Endodermal cell (in vitro differentiated cells): ENCODE data around the gene LYSMD2. TPM values are rescaled to one million over a fixed set of nuclear protein-coding genes. Genes with fewer than 3 reads are reported as not detected.
A peak's percentile ranks its signal among the peaks of the same experiment; 100 is the strongest.

ENCODE experiments used
- DNase-seq: peaks from one replicate; pipeline ENCODE4 v3.0.0-alpha.2; 2017
- H3K27ac ChIP-seq: 2 replicates; pipeline ENCODE4 v1.5.1; 2013; ENCODE audit warnings: mild to moderate bottlenecking, low read depth, low read length, moderate library complexity
- H3K27me3 ChIP-seq: 2 replicates; pipeline ENCODE4 v1.6.1; 2013; ENCODE audit warnings: mild to moderate bottlenecking, low read length, moderate library complexity; ENCODE audit not compliant: insufficient read depth, control insufficient read depth, poor library complexity, severe bottlenecking
- H3K36me3 ChIP-seq: 2 replicates; pipeline ENCODE4 v1.7.0; 2013; ENCODE audit warnings: mild to moderate bottlenecking, low read length, moderate library complexity; ENCODE audit not compliant: control insufficient read depth, insufficient read depth
- H3K4me1 ChIP-seq: one replicate; pipeline ENCODE4 v1.7.0; 2013; ENCODE audit warnings: low read length; ENCODE audit not compliant: control insufficient read depth, insufficient read depth
- H3K4me3 ChIP-seq: 2 replicates; pipeline ENCODE4 v1.5.1; 2013; ENCODE audit warnings: mild to moderate bottlenecking, low read length, moderate library complexity
- H3K9ac ChIP-seq: 2 replicates; pipeline ENCODE4 v1.6.1; 2013; ENCODE audit warnings: mild to moderate bottlenecking, low read length, moderate library complexity; ENCODE audit not compliant: poor library complexity, severe bottlenecking; ENCODE audit errors: extremely low read depth
- H3K9me3 ChIP-seq: 2 replicates; pipeline ENCODE4 v1.6.1; 2013; ENCODE audit warnings: mild to moderate bottlenecking, low read length, moderate library complexity; ENCODE audit not compliant: control insufficient read depth
- H3K27ac Mint-ChIP-seq: 2 replicates; pipeline ENCODE4 v1.8.0; 2020; ENCODE audit warnings: mixed read lengths
- H3K27me3 Mint-ChIP-seq: 2 replicates; pipeline ENCODE4 v1.8.0; 2021; ENCODE audit warnings: mild to moderate bottlenecking, mixed read lengths; ENCODE audit not compliant: insufficient read depth
- H3K36me3 Mint-ChIP-seq: 2 replicates; pipeline ENCODE4 v1.8.0; 2020; ENCODE audit warnings: low read depth, mixed read lengths
- H3K4me1 Mint-ChIP-seq: 2 replicates; pipeline ENCODE4 v1.8.0; 2020; ENCODE audit warnings: mixed read lengths
- H3K4me3 Mint-ChIP-seq: 2 replicates; pipeline ENCODE4 v1.8.0; 2020; ENCODE audit warnings: mild to moderate bottlenecking, moderate library complexity, mixed read lengths
- H3K9me3 Mint-ChIP-seq: 2 replicates; pipeline ENCODE4 v1.8.0; 2020; ENCODE audit warnings: mild to moderate bottlenecking, mixed read lengths
- WGBS, 2 experiments: methylation state at CpG; one replicate each; pipeline versions ENCODE4 v1.1.5 to v1.1.7; 2013; ENCODE audit warnings: missing lambda C conversion rate in 2 of 2, mixed read lengths in 1 of 2; ENCODE audit not compliant: insufficient coverage in 1 of 2, insufficient read length in 1 of 2; 5-methylcytosine and 5-hydroxymethylcytosine counted together
- total RNA-seq, 2 donors: library from RNA; stranded (reverse); fragmentation: NEBNext Ultra II Directional in 1 of 2; extraction: Animal tissue kit (Norgen Biotek cat#: 25700) in 1 of 2; gene quantifications; 2 replicates in 1 of 2; 3 replicates in 1 of 2; pipeline ENCODE4 v1.2.1, GENCODE V29; 2021
- TF ChIP-seq, protein P1 (sequence below): fragments of 200-600 bp; sonication (generic); conservative IDR thresholded peaks from 2 replicates; pipeline ENCODE4 v1.5.0; 2021; ENCODE audit warnings: antibody characterized with exemption, mild to moderate bottlenecking

Gene LYSMD2
- total RNA-seq, 2 donors from 2014 or later = 0.80 to 1.5 TPM

DNA sequence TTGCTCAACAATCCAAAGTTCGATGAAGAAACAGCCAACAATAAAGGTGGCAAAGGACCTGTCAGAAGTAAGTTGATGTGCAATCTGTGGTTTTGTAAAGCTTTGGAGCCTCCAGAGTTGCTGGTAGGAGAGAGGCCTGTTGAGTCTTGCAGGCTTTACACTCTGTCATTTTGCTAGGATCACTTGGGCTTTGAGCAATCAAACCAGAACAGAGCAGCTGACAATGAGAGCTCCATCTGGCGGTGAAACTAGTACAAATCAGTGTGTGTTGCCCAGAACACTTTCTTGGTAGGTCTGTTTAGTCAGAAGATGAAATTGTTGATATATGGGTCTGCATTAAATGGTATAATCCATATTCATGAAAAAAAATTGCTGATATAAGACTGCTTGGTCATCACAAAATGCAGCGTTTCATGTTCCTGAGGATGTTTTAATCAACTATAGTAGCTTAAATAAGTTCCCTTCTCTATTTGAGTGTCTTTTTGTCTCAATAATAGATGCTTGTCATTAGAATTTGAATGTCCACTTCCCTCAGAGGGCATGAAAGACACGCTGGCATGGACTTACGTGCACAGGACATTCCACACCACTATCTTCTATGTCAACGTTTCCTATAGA is 39.6 kb upstream of the LYSMD2 start:
- 47 to 59% methylated on average over 5 to 6 of the region's 6 CpGs for WGBS, 2 experiments
- Mint-ChIP-seq H3K27me3 (no peaks in the 10 kb centered on the region), H3K27ac (no peak overlapping the region), H3K9me3 (no peaks in the 10 kb centered on the region), H3K4me3 (no peak overlapping the region), H3K4me1 (no peaks in the 10 kb centered on the region), H3K36me3 (no peaks in the 10 kb centered on the region)
- no peaks in the 10 kb centered on the region for H3K27me3 ChIP-seq
- H3K4me1 ChIP-seq = no peaks in the 10 kb centered on the region
- H3K36me3 ChIP-seq = no peaks in the 10 kb centered on the region
- no peak overlapping the region for H3K4me3 ChIP-seq
- no peak overlapping the region for H3K27ac ChIP-seq
- TF ChIP-seq, protein P1, sequence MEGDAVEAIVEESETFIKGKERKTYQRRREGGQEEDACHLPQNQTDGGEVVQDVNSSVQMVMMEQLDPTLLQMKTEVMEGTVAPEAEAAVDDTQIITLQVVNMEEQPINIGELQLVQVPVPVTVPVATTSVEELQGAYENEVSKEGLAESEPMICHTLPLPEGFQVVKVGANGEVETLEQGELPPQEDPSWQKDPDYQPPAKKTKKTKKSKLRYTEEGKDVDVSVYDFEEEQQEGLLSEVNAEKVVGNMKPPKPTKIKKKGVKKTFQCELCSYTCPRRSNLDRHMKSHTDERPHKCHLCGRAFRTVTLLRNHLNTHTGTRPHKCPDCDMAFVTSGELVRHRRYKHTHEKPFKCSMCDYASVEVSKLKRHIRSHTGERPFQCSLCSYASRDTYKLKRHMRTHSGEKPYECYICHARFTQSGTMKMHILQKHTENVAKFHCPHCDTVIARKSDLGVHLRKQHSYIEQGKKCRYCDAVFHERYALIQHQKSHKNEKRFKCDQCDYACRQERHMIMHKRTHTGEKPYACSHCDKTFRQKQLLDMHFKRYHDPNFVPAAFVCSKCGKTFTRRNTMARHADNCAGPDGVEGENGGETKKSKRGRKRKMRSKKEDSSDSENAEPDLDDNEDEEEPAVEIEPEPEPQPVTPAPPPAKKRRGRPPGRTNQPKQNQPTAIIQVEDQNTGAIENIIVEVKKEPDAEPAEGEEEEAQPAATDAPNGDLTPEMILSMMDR = peak; percentile 86
- DNase-seq = peak; percentile 84
- no peak overlapping the region for H3K9ac ChIP-seq
- no peaks in the 10 kb centered on the region for H3K9me3 ChIP-seq

- Histone ChIP-seq H3K9ac (no peak overlapping the region), H3K27ac (no peak overlapping the region), H3K4me3 (no peak overlapping the region), H3K36me3 (no peaks in the 10 kb centered on the region), H3K4me1 (no peaks in the 10 kb centered on the region), H3K9me3 (no peaks in the 10 kb centered on the region), H3K27me3 (no peaks in the 10 kb centered on the region)
- no peaks in the 10 kb centered on the region for H3K27me3 Mint-ChIP-seq
- TF ChIP-seq, protein P1 = peak; percentile 87
- no peak overlapping the region for H3K27ac Mint-ChIP-seq
- no peak overlapping the region for H3K4me3 Mint-ChIP-seq
- H3K9me3 Mint-ChIP-seq = no peaks in the 10 kb centered on the region
- H3K4me1 Mint-ChIP-seq = no peaks in the 10 kb centered on the region
- 61 to 63% methylated on average over 10 to 11 of the region's 11 CpGs for WGBS, 2 experiments
- no peaks in the 10 kb centered on the region for H3K36me3 Mint-ChIP-seq
- peak; percentile 88 for DNase-seq
Measured at GRCh38 chr15:51775967-51776816, 38.7 kb upstream of the LYSMD2 start.

- Mint-ChIP-seq H3K4me1 (no peaks in the 10 kb centered on the region), H3K27me3 (no peaks in the 10 kb centered on the region), H3K36me3 (no peaks in the 10 kb centered on the region), H3K4me3 (no peak overlapping the region), H3K9me3 (no peaks in the 10 kb centered on the region), H3K27ac (no peak overlapping the region)
- DNase-seq = no peak
- Histone ChIP-seq H3K9ac (no peak overlapping the region), H3K4me3 (no peak overlapping the region), H3K9me3 (no peaks in the 10 kb centered on the region), H3K27ac (no peak overlapping the region), H3K36me3 (no peaks in the 10 kb centered on the region), H3K4me1 (no peaks in the 10 kb centered on the region), H3K27me3 (no peaks in the 10 kb centered on the region)
- 90 to 96% methylated on average over 3 of the region's 3 CpGs for WGBS, 2 experiments
- TF ChIP-seq, protein P1 = no peak
Measured at GRCh38 chr15:51774916-51775315, 37.5 kb upstream of the LYSMD2 start.
